ENCODE results near the gene SPNS2. TPM values are rescaled to one million over a fixed set of nuclear protein-coding genes. Genes with fewer than 3 reads are reported as not detected.

The SPNS2 gene
- total RNA-seq, 1 experiment from 2014 or later, result 58.1 TPM

- no peak for DNase-seq (ENCODE audit: low spot score)
- in situ Hi-C loops (cut with HindIII; ENCODE audit: low sequenced_read_pairs), result no loop called here
Measured at GRCh38 chr17:4501295-4501949, 2.7 kb downstream of the SPNS2 start.

GRCh38 chr17:4502466-4503154, 3.9 kb downstream of the SPNS2 start:
- in situ Hi-C loops (cut with HindIII; ENCODE audit: low sequenced_read_pairs), result no loop called here

GRCh38 chr17:4503283-4504025, 4.8 kb downstream of the SPNS2 start:
- in situ Hi-C loops (cut with HindIII; ENCODE audit: low sequenced_read_pairs), result no loop called here

More at GRCh38 chr17:4502466-4503154, 3.9 kb downstream of the SPNS2 start:
- DNase-seq (ENCODE audit: low spot score), result no peak

GRCh38 chr17:4504188-4504587, 5.5 kb downstream of the SPNS2 start:
- no peak for DNase-seq (ENCODE audit: low spot score)
- in situ Hi-C loops (cut with HindIII; ENCODE audit: low sequenced_read_pairs), result no loop called here

More at GRCh38 chr17:4503283-4504025, 4.8 kb downstream of the SPNS2 start:
- DNase-seq (ENCODE audit: low spot score), result no peak

- in situ Hi-C loops (cut with HindIII; ENCODE audit: low sequenced_read_pairs), result no loop called here
- DNase-seq (ENCODE audit: low spot score), result no peak
Measured at GRCh38 chr17:4505187-4505586, 6.5 kb downstream of the SPNS2 start.

GRCh38 chr17:4506175-4506813, 7.6 kb downstream of the SPNS2 start:
- in situ Hi-C loops (cut with HindIII; ENCODE audit: low sequenced_read_pairs), result no loop called here
- no peak for DNase-seq (ENCODE audit: low spot score)

- in situ Hi-C loops (cut with HindIII; ENCODE audit: low sequenced_read_pairs), result no loop called here
- no peak for DNase-seq (ENCODE audit: low spot score)
Measured at GRCh38 chr17:4506892-4507291, 8.2 kb downstream of the SPNS2 start.

GRCh38 chr17:4507361-4508111, 8.9 kb downstream of the SPNS2 start:
- no peak for DNase-seq (ENCODE audit: low spot score)

GRCh38 chr17:4508207-4508606, 9.5 kb downstream of the SPNS2 start:
- in situ Hi-C loops (cut with HindIII; ENCODE audit: low sequenced_read_pairs), result no loop called here
- no peak for DNase-seq (ENCODE audit: low spot score)

More at GRCh38 chr17:4507361-4508111, 8.9 kb downstream of the SPNS2 start:
- in situ Hi-C loops (cut with HindIII; ENCODE audit: low sequenced_read_pairs), result no loop called here

GRCh38 chr17:4509401-4509800, 10.7 kb downstream of the SPNS2 start:
- in situ Hi-C loops (cut with HindIII; ENCODE audit: low sequenced_read_pairs), result no loop called here
- DNase-seq (ENCODE audit: low spot score), result no peak

- in situ Hi-C loops (cut with HindIII; ENCODE audit: low sequenced_read_pairs), result no loop called here
- no peak for DNase-seq (ENCODE audit: low spot score)
Measured at GRCh38 chr17:4509923-4510617, 11.4 kb downstream of the SPNS2 start.

GRCh38 chr17:4510618-4510941, 11.9 kb downstream of the SPNS2 start:
- in situ Hi-C loops (cut with HindIII; ENCODE audit: low sequenced_read_pairs), result no loop called here
- no peak for DNase-seq (ENCODE audit: low spot score)

GRCh38 chr17:4511199-4511932, 12.7 kb downstream of the SPNS2 start:
- in situ Hi-C loops (cut with HindIII; ENCODE audit: low sequenced_read_pairs), result no loop called here
- DNase-seq (ENCODE audit: low spot score), result no peak

- in situ Hi-C loops (cut with HindIII; ENCODE audit: low sequenced_read_pairs), result no loop called here
- DNase-seq (ENCODE audit: low spot score), result no peak
Measured at GRCh38 chr17:4512156-4513112, 13.8 kb downstream of the SPNS2 start.

GRCh38 chr17:4513113-4514032, 14.7 kb downstream of the SPNS2 start:
- in situ Hi-C loops (cut with HindIII; ENCODE audit: low sequenced_read_pairs), result no loop called here
- DNase-seq (ENCODE audit: low spot score), result no peak

GRCh38 chr17:4514206-4514605, 15.5 kb downstream of the SPNS2 start:
- in situ Hi-C loops (cut with HindIII; ENCODE audit: low sequenced_read_pairs), result no loop called here
- no peak for DNase-seq (ENCODE audit: low spot score)

Measured in G401 (cell line).